ENCODE measurements around the gene CHN1.

CHN1 gene

DNA sequence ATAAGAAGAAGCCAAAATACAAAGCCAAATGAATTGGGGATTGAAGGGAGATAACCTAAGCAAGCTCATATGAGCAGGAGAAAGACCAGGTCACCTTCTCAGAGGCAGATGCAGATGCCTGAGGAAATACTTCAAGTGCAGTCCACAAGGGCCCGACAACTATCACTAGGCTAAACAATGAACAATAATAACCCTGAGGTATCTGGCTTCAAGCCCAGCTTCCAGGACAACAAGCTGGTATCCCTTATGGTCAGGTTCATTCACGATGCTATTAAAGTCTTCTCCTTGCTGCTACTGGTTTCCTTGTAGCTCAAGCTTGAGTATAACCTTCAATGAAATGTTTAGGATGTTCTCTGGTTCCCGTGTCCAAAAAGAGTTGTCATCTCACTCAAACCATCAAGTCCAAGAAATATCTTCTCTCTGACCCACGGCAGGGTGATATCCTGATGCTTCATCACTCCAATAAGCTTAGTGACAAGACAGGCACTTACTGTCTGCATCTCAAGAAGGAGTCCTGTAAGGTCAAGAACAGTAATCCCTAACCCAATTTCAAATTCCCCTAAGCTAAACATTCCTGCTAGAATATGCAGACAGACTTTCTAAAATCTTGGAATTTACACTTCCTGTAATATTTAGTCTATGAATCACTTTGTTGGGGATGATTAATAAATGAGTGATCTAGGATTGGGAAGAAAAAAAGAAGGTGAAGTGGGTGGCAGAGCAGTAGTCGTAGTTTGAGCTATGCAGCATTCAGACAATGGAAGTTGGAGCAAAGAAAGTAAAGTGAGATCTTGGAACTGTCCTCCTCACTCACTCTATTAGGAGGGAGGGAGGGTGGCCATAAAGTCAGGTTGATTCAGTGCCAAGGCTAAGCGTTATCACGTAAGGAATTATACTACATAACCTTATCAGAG, 33.1 kb downstream of the CHN1 start:
- DNase-seq = no peak
- Mint-ChIP-seq H3K36me3 (ENCODE audit: low read depth) (peaks cover 57% of the 10 kb centered on the region), H3K4me3 (no peak overlapping the region), H3K27me3 (ENCODE audit: low read depth, poor library complexity) (no peaks in the 10 kb centered on the region), H3K27ac (peak overlapping the region; percentile 29), H3K4me1 (peaks cover 17% of the 10 kb centered on the region), H3K9me3 (peaks cover 24% of the 10 kb centered on the region)
- TF ChIP-seq, protein P1, sequence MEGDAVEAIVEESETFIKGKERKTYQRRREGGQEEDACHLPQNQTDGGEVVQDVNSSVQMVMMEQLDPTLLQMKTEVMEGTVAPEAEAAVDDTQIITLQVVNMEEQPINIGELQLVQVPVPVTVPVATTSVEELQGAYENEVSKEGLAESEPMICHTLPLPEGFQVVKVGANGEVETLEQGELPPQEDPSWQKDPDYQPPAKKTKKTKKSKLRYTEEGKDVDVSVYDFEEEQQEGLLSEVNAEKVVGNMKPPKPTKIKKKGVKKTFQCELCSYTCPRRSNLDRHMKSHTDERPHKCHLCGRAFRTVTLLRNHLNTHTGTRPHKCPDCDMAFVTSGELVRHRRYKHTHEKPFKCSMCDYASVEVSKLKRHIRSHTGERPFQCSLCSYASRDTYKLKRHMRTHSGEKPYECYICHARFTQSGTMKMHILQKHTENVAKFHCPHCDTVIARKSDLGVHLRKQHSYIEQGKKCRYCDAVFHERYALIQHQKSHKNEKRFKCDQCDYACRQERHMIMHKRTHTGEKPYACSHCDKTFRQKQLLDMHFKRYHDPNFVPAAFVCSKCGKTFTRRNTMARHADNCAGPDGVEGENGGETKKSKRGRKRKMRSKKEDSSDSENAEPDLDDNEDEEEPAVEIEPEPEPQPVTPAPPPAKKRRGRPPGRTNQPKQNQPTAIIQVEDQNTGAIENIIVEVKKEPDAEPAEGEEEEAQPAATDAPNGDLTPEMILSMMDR (IDR thresholded peaks at IDR 0.05) = no peak

DNA sequence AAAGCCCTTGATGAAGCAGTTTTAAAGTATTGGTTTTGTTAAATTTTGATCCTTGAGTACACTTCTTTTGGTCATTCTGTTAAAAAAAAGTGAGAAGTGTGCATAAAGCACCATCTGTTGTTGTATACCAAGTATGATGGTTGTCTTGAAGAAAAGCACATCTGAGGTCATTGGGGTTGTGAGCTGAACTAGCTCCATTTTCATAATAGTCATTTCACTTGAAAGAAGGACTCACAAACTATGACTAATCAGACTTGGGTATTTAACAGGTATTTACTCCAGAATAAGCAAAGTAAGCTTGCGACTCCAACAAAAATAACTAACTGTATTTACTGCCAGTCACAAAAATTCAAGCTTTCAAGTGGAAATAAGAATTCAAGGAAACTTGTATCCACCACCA, 35.1 kb downstream of the CHN1 start:
- no peak for DNase-seq
- H3K27me3 Mint-ChIP-seq (ENCODE audit: low read depth, poor library complexity) = no peaks in the 10 kb centered on the region
- H3K4me1 Mint-ChIP-seq = peaks cover 30% of the 10 kb centered on the region
- TF ChIP-seq, protein P1 (IDR thresholded peaks at IDR 0.05) = no peak
- peaks cover 52% of the 10 kb centered on the region for H3K36me3 Mint-ChIP-seq (ENCODE audit: low read depth)
- H3K9me3 Mint-ChIP-seq = peaks cover 24% of the 10 kb centered on the region
- H3K4me3 Mint-ChIP-seq = no peak overlapping the region
- no peak overlapping the region for H3K27ac Mint-ChIP-seq

DNA sequence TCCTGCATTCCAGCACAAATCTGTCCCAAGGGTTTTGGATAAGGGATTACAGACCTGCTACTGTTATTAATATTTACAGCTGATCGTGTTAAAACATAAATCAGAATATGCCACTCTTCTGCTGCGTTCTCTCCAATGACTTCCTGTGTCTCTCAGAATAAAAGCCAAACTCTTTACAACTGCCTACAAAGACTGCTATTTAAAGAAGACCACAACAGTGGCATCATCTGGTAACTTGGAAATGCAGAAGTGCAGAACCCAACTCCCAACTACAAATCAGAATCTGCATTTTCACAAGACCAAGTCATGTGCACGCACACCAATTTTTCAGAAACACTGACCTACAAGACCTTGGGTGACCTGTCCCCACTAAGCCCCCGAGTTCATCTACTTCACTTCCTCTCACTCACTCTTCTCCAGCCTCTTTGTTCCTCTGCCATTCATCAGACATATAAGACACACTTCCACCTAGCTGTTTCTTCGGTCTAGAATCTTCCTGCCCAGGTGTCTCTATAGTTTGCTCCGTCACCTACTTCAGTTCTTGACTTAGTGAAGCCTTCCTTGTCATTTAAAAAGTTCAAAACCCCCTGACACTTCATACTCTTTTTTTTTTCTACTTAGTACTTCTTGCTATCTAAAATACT, 36.0 kb downstream of the CHN1 start:
- Mint-ChIP-seq H3K27ac (peak overlapping the region; percentile 43), H3K9me3 (peaks cover 24% of the 10 kb centered on the region), H3K4me3 (no peak overlapping the region), H3K4me1 (peaks cover 32% of the 10 kb centered on the region), H3K27me3 (ENCODE audit: low read depth, poor library complexity) (no peaks in the 10 kb centered on the region), H3K36me3 (ENCODE audit: low read depth) (peaks cover 52% of the 10 kb centered on the region)
- TF ChIP-seq, protein P1 (IDR thresholded peaks at IDR 0.05) = no peak
- DNase-seq = no peak

DNA sequence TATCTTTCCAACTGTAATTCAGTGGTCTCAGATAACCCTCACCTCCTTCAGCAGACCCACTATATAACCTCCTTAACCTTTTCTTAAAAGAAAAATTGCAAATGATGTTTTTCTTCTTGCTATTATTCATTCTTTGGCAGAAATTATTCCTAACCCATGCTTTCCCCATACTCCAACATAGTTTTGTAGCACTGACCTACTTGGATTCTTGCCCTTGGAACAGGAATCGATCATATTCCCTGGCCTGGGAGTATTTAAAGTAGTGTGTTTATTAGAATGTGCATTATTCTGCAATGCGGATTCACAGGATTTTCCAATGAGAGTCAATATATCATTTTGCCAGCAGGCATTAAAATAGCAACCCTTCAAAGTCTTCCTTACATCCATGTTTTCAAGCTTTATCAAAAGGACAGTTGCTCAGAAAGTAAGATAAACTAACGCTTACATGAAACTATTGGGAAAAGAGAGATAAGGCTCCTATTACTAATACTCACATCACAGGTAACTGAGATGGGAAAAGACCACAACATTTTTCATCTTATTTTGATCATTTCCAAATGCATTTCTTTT, 37.4 kb downstream of the CHN1 start:
- Mint-ChIP-seq H3K4me1 (peaks cover 41% of the 10 kb centered on the region), H3K27ac (no peak overlapping the region), H3K9me3 (peaks cover 32% of the 10 kb centered on the region), H3K27me3 (ENCODE audit: low read depth, poor library complexity) (no peaks in the 10 kb centered on the region), H3K4me3 (no peak overlapping the region), H3K36me3 (ENCODE audit: low read depth) (peaks cover 57% of the 10 kb centered on the region)
- TF ChIP-seq, protein P1 (IDR thresholded peaks at IDR 0.05) = no peak
- no peak for DNase-seq

DNA sequence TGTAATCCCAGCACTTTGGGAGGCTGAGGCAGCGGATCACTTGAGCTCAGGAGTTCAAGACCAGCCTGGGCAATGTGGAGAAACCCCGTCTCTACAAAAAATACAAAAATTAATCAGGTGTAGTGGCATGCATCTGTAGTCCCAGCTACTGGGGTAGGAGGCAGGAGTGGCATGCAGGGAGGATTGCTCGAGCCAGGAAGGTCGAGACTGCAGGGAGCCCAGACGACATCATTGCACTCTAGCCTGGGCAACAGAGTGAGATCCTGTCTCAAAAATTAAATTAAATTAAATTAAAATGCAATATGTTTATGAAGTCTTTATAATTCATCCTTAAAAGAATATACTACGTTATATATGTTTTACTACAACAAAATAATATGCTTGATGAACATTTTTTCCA, 38.1 kb downstream of the CHN1 start:
- Mint-ChIP-seq H3K4me3 (no peak overlapping the region), H3K4me1 (peaks cover 41% of the 10 kb centered on the region), H3K27me3 (ENCODE audit: low read depth, poor library complexity) (no peaks in the 10 kb centered on the region), H3K27ac (peak overlapping the region; percentile 95), H3K36me3 (ENCODE audit: low read depth) (peaks cover 54% of the 10 kb centered on the region), H3K9me3 (peaks cover 32% of the 10 kb centered on the region)
- DNase-seq = no peak
- TF ChIP-seq, protein P1 (IDR thresholded peaks at IDR 0.05) = no peak
